GM12878 (cell line): ENCODE data around the gene TTC23. TPM values are rescaled to one million over a fixed set of nuclear protein-coding genes. Genes with fewer than 3 reads are reported as not detected.

Experiments used
- CBFB ChIP-seq: IDR thresholded peaks from 2 replicates; pipeline ENCODE4 v1.6.1; 2016; ENCODE audit warnings: antibody characterized with exemption, low read depth
- CHD1 ChIP-seq: IDR thresholded peaks from 2 replicates; pipeline ENCODE4 v1.6.1; 2012; ENCODE audit warnings: low read depth, low read length, improper control_type of control experiment
- CREM ChIP-seq: IDR thresholded peaks from 2 replicates; pipeline ENCODE4 v1.6.1; 2014; ENCODE audit warnings: antibody characterized with exemption, low read depth
- ESRRA ChIP-seq: IDR thresholded peaks from 2 replicates; pipeline ENCODE4 v1.6.1; 2012; ENCODE audit warnings: mild to moderate bottlenecking, low read length, improper control_type of control experiment
- EZH2 ChIP-seq: IDR thresholded peaks from 2 replicates; pipeline ENCODE4 v1.6.1; 2012; ENCODE audit warnings: low read depth, mild to moderate bottlenecking, control low read depth, inconsistent platforms, low read length, borderline replicate concordance; ENCODE audit not compliant: control insufficient read depth
- KDM1A ChIP-seq: fragments of 200-600 bp; sonication (generic); IDR thresholded peaks from 2 replicates; pipeline ENCODE4 v1.6.1; 2016; ENCODE audit warnings: borderline replicate concordance
- MTA3 ChIP-seq: IDR thresholded peaks from 2 replicates; pipeline ENCODE4 v1.6.1; 2012; ENCODE audit warnings: low read length, inconsistent platforms, borderline replicate concordance
- MYB ChIP-seq: fragments of 150-350 bp; IDR thresholded peaks from 2 replicates; pipeline ENCODE4 v1.6.1; 2014; ENCODE audit warnings: mild to moderate bottlenecking, low read depth, low read length, borderline replicate concordance
- NFYA ChIP-seq: IDR thresholded peaks from 2 replicates; pipeline ENCODE4 v1.6.1; 2011; ENCODE audit warnings: low read depth, mild to moderate bottlenecking, low read length, improper control_type of control experiment, borderline replicate concordance
- PAX5 ChIP-seq: IDR thresholded peaks from 2 replicates; pipeline ENCODE4 v1.6.1; 2011; ENCODE audit warnings: low read depth, low read length, borderline replicate concordance
- RB1 ChIP-seq: fragments of 450-650 bp; formaldehyde crosslinking; IDR thresholded peaks from 2 replicates; pipeline ENCODE4 v1.6.1; 2017; ENCODE audit warnings: mild to moderate bottlenecking, borderline replicate concordance
- RUNX3 ChIP-seq: IDR thresholded peaks from 2 replicates; pipeline ENCODE4 v1.6.1; 2012; ENCODE audit warnings: low read length, inconsistent platforms
- SIN3A ChIP-seq: IDR thresholded peaks from 2 replicates; pipeline ENCODE4 v1.6.1; 2012; ENCODE audit warnings: low read depth, low read length, improper control_type of control experiment
- SMAD1 ChIP-seq: fragments of 450-650 bp; IDR thresholded peaks from 2 replicates; pipeline ENCODE4 v1.6.1; 2018; ENCODE audit warnings: mild to moderate bottlenecking, low read depth; ENCODE audit not compliant: partially characterized antibody
- ZBED1 ChIP-seq: IDR thresholded peaks from 2 replicates; pipeline ENCODE4 v1.6.1; 2016; ENCODE audit warnings: borderline replicate concordance
- ZNF207 ChIP-seq: fragments of 450-650 bp; IDR thresholded peaks from 2 replicates; pipeline ENCODE4 v1.6.1; 2014; ENCODE audit warnings: antibody characterized with exemption, mild to moderate bottlenecking, borderline replicate concordance
- ZSCAN29 ChIP-seq: fragments of 450-650 bp; IDR thresholded peaks from 2 replicates; pipeline ENCODE4 v1.6.1; 2017; ENCODE audit warnings: mild to moderate bottlenecking, moderate library complexity
- polyA plus RNA-seq, 11 experiments: library from polyadenylated mRNA; depleted of rRNA in 4 of 11; unstranded in 6 of 11; stranded (reverse) in 5 of 11; fragments of >200 nt; fragmentation: Nextera tagmentation in 4 of 11; fragmentation: Illumina TruSeq in 1 of 11; extraction: Ambion mirVana in 4 of 11; extraction: Trizol in 1 of 11; gene quantifications; 1 replicate in 1 of 11; 2 replicates in 10 of 11; pipeline versions ENCODE4 v1.2.1 to v1.2.3, GENCODE V29; 2011 to 2016; ENCODE audit warnings: inconsistent platforms in 2 of 11, missing spikeins in 2 of 11, low read depth in 1 of 11
- total RNA-seq, 4 experiments: library from RNA; depleted of rRNA in 3 of 4; stranded (reverse); fragments of >200 nt in 3 of 4; fragmentation: Illumina TruSeq in 1 of 4; extraction: Trizol in 1 of 4; gene quantifications; 2 replicates each; pipeline versions ENCODE4 v1.2.1 to v1.2.3, GENCODE V29; 2013 to 2021
- TF ChIP-seq, protein P1 (sequence below): fragments of 450-650 bp; IDR thresholded peaks from 2 replicates; pipeline ENCODE4 v1.6.1; 2018; ENCODE audit warnings: borderline replicate concordance, mild to moderate bottlenecking; ENCODE audit not compliant: partially characterized antibody
- TF ChIP-seq, protein P2 (sequence below): IDR thresholded peaks from 2 replicates; pipeline ENCODE4 v1.6.1; 2011; ENCODE audit warnings: low read depth, mild to moderate bottlenecking, low read length, moderate library complexity, borderline replicate concordance; ENCODE audit errors: extremely low read depth
- TF ChIP-seq, protein P3 (sequence below): fragments of 450-650 bp; IDR thresholded peaks from 2 replicates; pipeline ENCODE4 v1.6.1; 2017; ENCODE audit warnings: borderline replicate concordance
- TF ChIP-seq, protein P4 (sequence below): fragments of 450-650 bp; IDR thresholded peaks from 2 replicates; pipeline ENCODE4 v1.6.1; 2017; ENCODE audit warnings: low read depth, mild to moderate bottlenecking, moderate library complexity

The TTC23 gene
- total and polyA plus RNA-seq, 10 of the 15 experiments (the other 5 are each of a cell fraction or from before 2014, with no cell fraction given) = 1.2 to 9.0 (median 6.5) TPM

DNA sequence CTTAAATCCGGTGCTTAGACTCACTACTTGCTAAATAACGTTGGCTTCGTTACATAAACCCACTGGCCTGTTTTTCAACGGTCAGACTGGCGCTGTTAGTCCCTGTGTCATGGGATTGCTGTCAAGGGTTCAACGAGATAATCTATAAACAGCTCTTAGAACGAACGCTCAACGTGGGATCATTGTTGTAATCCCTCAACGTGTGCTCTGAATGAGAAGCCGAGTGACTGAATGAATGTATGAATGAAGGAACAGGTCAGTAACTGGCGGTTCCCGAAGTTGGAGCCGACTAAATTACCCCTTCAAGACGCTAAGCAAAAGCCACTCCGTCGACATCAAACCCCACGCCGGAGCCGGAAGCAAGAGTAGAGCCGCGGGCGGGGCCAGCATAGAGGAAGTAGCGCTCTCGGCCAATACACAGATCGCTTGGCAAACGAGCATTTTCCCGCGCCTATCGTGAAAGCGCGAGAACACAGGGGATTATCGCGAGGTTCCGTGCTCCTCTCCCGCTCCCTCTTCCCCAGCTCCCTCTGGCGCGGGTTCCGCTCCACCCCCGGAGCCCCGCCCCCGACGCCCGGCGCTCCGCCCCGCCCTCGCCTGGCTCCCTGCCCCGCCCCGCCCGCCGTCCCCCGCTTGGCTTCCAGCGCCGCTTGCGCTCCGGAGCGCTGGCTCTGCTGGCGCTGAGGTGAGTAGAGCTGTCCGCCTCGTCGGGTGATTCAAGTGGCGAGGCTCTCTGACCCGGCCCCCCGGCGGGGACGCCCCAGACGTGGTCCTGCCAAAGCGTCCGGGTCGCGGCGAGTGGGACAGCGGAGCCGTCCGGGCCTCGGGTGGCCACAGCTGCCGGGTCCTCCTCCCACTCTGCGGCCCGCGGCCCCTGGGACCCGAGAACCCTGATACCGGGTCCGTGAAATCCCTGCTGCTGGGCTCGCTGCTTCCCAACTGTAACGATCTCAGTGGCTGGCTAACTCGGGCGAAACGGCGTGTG lies 1.8 kb upstream of the TTC23 start, which contains the start of gene LRRC28 (continued):
- TF ChIP-seq ZNF207 (peak; percentile 86), EZH2 (no peak), ZSCAN29 (0 out of 2 replicates have a peak, but pooled peaks have one; percentile 39), RUNX3 (peak; percentile 48; the same call in 1 of the 2 replicates), ESRRA (no peak), RB1 (peak; percentile 4; the same call in 1 of the 2 replicates), MYB (no peak), CBFB (peak; percentile 94; the same call in 1 of the 2 replicates), CREM (0 out of 2 replicates have a peak, but pooled peaks have one; percentile 8), ZBED1 (peak; percentile 31; the same call in 1 of the 2 replicates), NFYA (no peak; the same call in 1 of the 2 replicates), SMAD1 (peak; percentile 82), SIN3A (0 out of 2 replicates have a peak, but pooled peaks have one; percentile 3), MTA3 (0 out of 2 replicates have a peak, but pooled peaks have one; percentile 22), PAX5 (no peak), CHD1 (no peak), KDM1A (no peak)
- TF ChIP-seq, protein P1, sequence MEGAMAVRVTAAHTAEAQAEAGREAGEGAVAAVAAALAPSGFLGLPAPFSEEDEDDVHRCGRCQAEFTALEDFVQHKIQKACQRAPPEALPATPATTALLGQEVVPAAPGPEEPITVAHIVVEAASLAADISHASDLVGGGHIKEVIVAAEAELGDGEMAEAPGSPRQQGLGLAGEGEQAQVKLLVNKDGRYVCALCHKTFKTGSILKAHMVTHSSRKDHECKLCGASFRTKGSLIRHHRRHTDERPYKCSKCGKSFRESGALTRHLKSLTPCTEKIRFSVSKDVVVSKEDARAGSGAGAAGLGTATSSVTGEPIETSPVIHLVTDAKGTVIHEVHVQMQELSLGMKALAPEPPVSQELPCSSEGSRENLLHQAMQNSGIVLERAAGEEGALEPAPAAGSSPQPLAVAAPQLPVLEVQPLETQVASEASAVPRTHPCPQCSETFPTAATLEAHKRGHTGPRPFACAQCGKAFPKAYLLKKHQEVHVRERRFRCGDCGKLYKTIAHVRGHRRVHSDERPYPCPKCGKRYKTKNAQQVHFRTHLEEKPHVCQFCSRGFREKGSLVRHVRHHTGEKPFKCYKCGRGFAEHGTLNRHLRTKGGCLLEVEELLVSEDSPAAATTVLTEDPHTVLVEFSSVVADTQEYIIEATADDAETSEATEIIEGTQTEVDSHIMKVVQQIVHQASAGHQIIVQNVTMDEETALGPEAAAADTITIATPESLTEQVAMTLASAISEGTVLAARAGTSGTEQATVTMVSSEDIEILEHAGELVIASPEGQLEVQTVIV = peak; percentile 80
- TF ChIP-seq, protein P2, sequence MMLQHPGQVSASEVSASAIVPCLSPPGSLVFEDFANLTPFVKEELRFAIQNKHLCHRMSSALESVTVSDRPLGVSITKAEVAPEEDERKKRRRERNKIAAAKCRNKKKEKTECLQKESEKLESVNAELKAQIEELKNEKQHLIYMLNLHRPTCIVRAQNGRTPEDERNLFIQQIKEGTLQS = no peak
- TF ChIP-seq, protein P3, sequence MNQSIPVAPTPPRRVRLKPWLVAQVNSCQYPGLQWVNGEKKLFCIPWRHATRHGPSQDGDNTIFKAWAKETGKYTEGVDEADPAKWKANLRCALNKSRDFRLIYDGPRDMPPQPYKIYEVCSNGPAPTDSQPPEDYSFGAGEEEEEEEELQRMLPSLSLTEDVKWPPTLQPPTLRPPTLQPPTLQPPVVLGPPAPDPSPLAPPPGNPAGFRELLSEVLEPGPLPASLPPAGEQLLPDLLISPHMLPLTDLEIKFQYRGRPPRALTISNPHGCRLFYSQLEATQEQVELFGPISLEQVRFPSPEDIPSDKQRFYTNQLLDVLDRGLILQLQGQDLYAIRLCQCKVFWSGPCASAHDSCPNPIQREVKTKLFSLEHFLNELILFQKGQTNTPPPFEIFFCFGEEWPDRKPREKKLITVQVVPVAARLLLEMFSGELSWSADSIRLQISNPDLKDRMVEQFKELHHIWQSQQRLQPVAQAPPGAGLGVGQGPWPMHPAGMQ = peak; percentile 89
- TF ChIP-seq, protein P4, sequence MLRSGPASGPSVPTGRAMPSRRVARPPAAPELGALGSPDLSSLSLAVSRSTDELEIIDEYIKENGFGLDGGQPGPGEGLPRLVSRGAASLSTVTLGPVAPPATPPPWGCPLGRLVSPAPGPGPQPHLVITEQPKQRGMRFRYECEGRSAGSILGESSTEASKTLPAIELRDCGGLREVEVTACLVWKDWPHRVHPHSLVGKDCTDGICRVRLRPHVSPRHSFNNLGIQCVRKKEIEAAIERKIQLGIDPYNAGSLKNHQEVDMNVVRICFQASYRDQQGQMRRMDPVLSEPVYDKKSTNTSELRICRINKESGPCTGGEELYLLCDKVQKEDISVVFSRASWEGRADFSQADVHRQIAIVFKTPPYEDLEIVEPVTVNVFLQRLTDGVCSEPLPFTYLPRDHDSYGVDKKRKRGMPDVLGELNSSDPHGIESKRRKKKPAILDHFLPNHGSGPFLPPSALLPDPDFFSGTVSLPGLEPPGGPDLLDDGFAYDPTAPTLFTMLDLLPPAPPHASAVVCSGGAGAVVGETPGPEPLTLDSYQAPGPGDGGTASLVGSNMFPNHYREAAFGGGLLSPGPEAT = peak; percentile 51; the same call in 1 of the 2 replicates
